Measurements from ENCODE around the gene CASKIN1.

- TF ChIP-seq TCF7L2 (IDR thresholded peaks at IDR 0.05; ENCODE audit: low read depth, low read length) (no peak), CTCF (IDR thresholded peaks at IDR 0.05) (no peak)
These were observed 12.7 kb downstream of the CASKIN1 start for GRCh38 chr16:2183671-2184070.

Measured in Panc1 (cell line).